ENCODE results near the gene DYNC1H1.

DYNC1H1 gene

DNA sequence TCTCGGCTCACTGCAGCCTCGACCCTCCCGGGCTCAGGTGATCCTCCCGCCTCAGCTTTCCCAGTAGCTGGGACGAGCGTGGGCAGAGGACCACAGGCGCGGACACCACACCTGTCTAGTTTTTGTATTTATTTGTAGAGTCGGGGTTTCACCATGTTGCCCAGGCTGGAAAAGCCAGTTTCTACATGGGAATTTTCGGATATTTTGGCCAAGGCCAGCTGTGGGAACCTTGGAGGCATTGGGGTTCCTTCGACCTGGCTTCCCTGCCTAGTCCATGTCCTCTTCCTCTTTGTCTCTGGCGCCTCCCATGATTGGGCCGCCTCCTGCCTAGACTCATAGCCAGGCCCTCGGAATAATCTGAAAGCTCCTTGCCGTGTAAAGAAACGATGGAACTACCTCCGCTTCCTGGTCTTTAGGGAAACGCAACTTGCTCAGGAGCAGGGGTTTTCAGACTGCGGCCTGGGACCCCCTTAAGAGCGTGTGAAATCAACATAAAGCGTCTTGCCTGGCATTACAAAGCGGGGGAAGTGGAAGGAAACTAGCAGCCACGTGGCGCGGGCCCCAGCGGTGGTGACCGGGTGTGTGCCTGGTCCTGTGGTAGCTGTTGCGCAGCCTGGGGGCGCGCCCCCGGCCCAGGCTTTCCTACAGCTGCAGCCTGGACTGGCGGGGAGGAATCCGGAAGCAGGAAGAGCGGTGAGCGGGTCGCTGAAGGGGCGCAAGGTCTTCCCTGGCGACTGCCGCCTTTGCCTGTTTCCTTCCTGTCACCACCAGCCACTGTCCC is 123.8 kb downstream of the DYNC1H1 start:
- DNase-seq (ENCODE audit: low read depth), result no peak

DNA sequence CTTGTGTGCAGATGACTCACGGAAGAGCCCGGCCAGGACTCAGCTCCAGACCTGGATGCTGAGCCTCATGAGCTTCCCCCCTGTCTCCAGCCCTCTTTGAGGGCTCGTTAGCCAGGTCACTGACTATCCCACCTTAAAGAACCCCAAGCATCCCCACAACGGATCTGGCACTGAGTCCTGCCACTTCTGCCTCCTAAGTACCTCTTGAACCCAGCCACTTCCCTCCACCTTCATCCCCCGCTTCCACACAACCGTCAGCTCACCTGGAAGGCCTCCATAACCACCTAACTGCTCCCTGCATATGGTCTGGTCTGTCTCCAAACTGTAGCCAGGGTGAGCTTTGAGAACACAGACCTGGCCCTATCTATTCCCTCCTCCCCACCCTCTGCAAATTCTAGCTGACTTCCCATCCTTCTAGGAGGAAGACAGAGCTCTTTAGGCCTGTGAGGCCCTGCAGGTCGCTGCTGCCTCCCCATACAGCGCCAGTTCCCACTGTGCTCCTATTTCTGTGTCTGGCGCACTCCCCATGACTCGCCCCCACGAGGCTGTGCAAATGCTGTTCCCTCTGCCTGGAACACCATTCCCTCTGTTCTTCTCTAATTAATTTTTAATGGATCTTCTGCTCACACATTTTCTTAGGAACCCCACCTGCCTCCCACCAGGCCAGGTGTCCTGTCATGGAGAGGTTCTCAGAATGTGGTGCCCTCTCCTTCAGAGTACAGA is 125.4 kb downstream of the DYNC1H1 start:
- DNase-seq (ENCODE audit: low read depth), result no peak

DNA sequence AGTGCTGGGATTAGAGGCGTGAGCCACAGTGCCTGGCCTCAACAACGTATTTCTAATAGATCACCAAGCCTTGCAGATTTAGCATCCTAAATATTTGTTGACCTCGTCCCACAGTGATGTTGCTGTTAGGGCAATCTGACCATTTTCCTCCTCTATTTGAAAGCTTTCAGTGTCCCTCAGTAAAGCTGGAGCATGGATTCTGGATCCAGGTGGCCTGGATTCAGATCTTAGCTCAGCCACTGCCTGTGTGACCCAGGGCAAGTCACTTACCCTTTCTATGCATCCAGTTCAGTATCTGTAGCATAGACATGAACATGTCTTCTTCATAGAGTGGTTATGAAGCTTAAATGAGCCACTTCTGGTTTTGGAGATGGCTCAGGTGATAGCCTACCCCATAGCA is 126.3 kb downstream of the DYNC1H1 start:
- DNase-seq (ENCODE audit: low read depth), result no peak

DNA sequence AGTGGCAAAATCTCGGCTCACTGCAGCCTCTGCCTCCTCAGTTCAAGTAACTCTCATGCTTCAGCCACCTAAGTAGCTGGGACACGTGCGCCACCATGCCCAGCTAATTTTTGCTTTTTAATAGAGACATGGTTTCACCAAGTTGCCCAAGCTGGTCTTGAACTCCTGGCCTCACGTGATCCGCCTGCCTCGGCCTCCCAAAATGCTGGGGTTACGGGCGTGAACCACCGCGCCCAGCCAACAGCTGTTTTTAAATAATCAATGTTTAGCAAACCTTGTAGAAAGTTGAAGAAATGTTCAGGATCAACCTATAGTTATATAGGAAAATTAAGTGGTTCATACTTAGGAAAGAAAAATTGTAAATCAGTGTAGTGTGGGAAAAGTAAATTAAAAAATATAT is 128.4 kb downstream of the DYNC1H1 start:
- DNase-seq (ENCODE audit: low read depth), result no peak

DNA sequence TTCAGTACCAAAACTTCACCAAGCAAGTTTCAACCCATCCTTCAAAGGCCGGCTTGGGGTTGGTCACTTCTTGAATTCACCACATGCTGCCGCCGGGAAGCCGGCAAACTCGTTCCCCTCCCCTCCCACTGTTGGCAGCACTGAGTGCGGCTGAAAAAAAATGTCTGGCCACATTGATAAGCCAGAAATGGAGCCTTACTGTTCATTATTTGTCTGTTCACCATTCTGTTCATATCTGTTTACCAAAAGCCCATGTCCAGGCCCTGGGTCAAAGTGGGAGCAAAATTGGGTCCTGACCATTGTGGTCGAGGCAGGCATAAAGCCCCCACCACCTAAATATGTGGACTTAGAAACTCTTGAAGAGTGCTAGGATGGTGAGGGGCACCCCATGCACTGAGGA is 129.7 kb downstream of the DYNC1H1 start:
- DNase-seq (ENCODE audit: low read depth), result no peak

DNA sequence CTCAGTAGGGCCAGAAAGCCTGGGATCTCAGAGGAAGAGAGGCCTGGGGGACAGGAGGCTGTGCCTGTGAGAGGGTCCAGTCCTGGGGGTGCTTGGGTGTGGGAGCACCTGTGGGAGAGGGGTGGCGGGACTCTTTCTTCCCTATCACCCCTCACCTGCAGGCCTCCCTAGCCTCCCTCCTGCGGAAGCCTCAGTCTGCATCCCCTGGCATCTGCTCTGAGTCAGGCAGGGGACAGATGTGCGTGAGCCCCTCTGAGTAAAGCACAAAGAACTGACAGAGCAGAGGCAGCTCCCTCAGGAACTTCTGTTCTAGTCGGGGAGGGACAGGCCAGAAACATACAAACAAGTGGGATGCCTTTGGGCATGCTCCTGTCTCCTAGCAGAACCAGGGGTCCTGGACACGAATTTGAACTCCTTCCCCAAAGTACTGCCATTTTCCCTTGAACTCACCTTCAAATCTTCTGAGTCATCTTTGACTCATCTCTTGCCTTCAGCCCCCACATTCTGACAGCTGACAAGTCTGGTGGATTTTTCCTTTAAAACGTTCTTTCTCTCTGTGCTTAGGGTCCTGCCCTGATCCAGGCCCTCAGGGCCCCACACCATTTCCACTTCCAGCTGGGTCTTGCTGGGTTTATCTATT is 131.0 kb downstream of the DYNC1H1 start:
- no peak for DNase-seq (ENCODE audit: low read depth)

DNA sequence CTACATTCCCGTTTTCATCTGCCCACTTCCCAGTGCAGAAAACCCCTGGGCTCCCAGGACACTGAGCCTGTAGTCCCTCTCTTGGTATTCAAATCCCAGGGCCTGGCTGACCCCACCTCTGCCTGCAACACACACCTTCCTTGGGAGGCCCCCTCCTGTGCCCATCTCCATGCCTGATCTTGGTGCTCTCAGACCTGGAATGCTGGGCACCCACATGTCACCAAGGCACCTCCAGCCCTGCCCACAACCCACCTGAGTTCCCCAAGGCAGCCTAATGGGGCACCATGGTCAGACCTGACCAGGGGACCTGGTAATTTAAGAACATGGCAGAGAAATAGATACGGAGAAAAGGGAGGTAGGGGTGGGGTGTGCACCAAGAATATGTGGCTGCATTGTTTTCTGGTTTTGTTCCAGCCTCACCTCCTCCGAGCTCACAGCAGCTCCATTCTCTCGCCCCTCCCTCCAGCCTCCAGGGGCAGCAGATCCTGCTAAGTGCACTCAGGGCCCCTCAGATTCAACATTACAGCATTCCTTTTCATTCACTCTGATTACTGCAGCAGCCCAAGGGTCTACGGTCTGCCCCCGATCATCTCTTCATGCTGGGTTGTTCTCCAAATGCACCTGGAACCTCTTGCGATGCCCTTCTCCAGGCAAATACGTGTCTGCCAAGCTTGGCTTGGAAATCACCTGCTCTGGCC is 131.6 kb downstream of the DYNC1H1 start:
- no peak for DNase-seq (ENCODE audit: low read depth)

DNA sequence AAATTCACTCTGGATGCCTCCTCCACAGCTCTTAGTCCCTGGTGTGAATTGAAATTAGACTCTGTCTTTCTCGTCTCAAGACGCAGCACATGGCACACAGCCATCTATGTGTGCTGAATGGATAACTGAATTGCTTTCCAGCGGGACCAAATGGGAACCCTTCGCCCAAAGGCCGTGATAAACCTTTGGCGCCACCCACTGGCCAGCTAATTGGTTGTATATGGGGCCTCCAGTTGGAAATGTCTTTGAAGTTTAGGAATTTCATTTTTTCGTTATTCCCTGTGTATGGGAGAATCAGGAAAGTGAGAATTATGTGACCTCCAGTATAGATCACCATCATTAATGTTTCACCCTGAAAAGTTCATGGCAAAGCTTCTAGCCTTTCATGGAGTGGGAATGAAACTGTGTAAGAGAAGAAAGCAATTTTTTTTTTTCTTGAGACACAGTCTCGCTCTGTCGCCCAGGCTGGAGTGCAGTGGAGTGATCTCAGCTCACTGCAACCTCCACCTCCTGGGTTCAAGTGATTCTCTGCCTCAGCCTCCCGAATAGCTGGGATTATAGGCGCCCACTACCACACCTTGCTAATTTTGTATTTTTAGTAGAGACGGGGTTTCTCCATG is 132.3 kb downstream of the DYNC1H1 start:
- peak; percentile 56 for DNase-seq (ENCODE audit: low read depth)

DNA sequence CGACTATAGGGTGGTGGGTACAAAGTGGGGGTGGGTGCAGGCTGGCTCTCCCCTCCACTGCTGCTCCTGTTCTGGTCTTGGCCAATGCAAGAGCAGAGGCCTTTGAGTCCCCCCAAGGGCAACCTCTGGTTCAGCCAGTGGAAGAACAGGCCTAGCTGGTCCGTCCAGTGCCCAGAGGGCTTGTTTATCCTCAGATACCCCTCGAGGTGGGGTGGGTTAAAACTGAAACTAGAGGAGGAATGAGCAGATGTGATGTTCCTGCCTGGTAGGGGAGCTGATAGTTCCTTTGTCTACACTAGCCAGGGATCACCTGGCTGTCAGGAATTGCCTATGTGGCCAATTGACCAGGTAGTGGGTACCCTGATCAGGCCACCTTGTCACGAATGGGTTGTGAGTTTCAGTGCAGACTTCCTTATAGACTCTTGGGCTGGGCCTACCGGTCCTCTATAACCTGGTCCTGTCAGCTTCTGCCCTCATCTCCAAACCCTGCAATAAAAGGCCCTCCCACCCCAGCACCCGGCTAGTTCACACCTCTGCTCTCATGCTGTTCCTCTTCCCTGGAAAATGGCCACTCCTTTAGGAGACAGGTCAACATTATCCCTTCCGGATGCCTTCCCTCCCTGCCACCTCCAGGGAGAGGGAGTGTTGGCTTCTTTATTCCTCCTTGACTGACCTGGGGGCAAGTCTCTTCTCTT is 133.2 kb downstream of the DYNC1H1 start:
- DNase-seq (ENCODE audit: low read depth), result no peak

DNA sequence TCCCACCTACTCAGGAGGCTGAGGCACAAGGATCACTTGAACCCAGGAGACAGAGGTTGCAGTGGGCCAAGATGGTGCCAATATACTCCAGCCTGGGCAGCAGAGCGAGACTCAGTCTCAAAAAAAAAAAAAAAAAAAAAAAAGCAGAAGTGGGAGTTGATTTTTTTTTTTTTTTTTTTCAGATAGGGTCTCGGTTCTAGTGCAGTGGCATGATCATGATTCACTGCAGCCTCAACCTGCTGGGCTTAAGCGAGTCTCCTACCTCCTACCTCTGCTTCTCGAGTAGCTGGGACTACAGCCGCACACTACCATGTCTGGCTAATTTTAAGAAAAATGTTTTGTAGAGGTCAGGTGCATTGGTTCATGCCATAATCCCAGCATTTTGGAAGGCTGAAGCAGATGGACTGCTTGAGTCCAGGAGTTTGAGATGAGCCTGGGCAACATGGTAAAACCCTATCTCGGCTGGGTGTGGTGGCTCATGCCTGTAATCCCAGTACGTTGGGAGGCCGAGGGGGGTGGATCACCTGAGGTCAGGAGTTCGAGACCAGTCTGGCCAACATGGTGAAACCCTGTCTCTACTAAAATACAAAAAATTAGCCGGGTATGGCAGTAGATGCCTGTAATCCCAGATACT is 138.8 kb downstream of the DYNC1H1 start:
- no peak for DNase-seq (ENCODE audit: low read depth)

DNA sequence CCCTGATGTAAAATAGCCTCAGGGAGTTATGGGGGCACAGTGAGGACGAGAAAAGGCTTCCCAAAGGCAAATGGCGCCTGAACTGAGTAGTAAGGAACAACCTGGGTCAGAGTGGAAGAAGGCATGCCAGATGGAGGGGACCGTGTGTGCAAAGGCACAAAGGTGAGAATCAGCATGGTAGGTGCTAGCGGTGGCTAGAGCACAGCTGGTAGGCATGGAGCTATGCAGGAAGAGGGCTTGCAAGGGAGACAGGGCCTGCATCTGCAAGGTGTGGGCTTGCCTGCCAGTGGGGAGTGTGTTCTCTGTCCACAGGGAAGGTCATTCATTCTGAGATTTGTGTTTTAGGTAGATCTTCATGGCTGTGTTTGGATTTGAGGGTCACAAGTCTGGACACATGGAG is 141.0 kb downstream of the DYNC1H1 start:
- no peak for DNase-seq (ENCODE audit: low read depth)
